ENCODE results near the gene MON1B.

Gene MON1B

GRCh38 chr16:77223184-77223583 lies 32.2 kb downstream of the MON1B start:
- no peak for TF ChIP-seq ZFP3 (CRISPR knock-in tag; IDR thresholded peaks at IDR 0.05)
- TF ChIP-seq OSR1 (CRISPR knock-in tag; IDR thresholded peaks at IDR 0.05): no peak
- TF ChIP-seq ESRRG (CRISPR knock-in tag; IDR thresholded peaks at IDR 0.05): no peak
- TF ChIP-seq PATZ1 (CRISPR knock-in tag; IDR thresholded peaks at IDR 0.05; ENCODE audit: borderline replicate concordance): no peak
- TF ChIP-seq ZFP30 (CRISPR knock-in tag; IDR thresholded peaks at IDR 0.05): no peak
- 0 out of 3 replicates have a peak, but pooled peaks have one; percentile 27 for ATAC-seq

GRCh38 chr16:77225182-77225581 lies 34.2 kb downstream of the MON1B start:
- no peak for ATAC-seq
- TF ChIP-seq ZNF565 (CRISPR knock-in tag; conservative IDR thresholded peaks at IDR 0.05; ENCODE audit: low read depth) (no peak), PPARA (CRISPR knock-in tag; IDR thresholded peaks at IDR 0.05; ENCODE audit: borderline replicate concordance) (no peak), PATZ1 (CRISPR knock-in tag; IDR thresholded peaks at IDR 0.05; ENCODE audit: borderline replicate concordance) (no peak), POU6F1 (CRISPR knock-in tag; IDR thresholded peaks at IDR 0.05; ENCODE audit: borderline replicate concordance, low read depth) (no peak), GLIS3 (CRISPR knock-in tag; IDR thresholded peaks at IDR 0.05) (no peak), ISL1 (CRISPR knock-in tag; IDR thresholded peaks at IDR 0.05) (no peak)

GRCh38 chr16:77227745-77228144 lies 36.8 kb downstream of the MON1B start:
- ATAC-seq: no peak
- TF ChIP-seq PPARA (CRISPR knock-in tag; IDR thresholded peaks at IDR 0.05; ENCODE audit: borderline replicate concordance) (no peak), ZC3H10 (CRISPR knock-in tag; IDR thresholded peaks at IDR 0.05) (no peak), ISL1 (CRISPR knock-in tag; IDR thresholded peaks at IDR 0.05) (no peak), CREB5 (CRISPR knock-in tag; IDR thresholded peaks at IDR 0.05; ENCODE audit: low read depth) (no peak), ESRRG (CRISPR knock-in tag; IDR thresholded peaks at IDR 0.05) (no peak), CSRNP3 (CRISPR knock-in tag; IDR thresholded peaks at IDR 0.05) (no peak), ZNF70 (CRISPR knock-in tag; IDR thresholded peaks at IDR 0.05) (no peak), OSR1 (CRISPR knock-in tag; IDR thresholded peaks at IDR 0.05) (no peak), RARB (CRISPR knock-in tag; IDR thresholded peaks at IDR 0.05) (no peak), TCF4 (CRISPR knock-in tag; IDR thresholded peaks at IDR 0.05; ENCODE audit: borderline replicate concordance) (no peak), GLIS3 (CRISPR knock-in tag; IDR thresholded peaks at IDR 0.05) (no peak), ZNF565 (CRISPR knock-in tag; conservative IDR thresholded peaks at IDR 0.05; ENCODE audit: low read depth) (no peak), TOX (CRISPR knock-in tag; IDR thresholded peaks at IDR 0.05; ENCODE audit: borderline replicate concordance) (no peak), POU6F1 (CRISPR knock-in tag; IDR thresholded peaks at IDR 0.05; ENCODE audit: borderline replicate concordance, low read depth) (no peak)

- ATAC-seq: no peak
- TF ChIP-seq TSHZ2 (CRISPR knock-in tag; IDR thresholded peaks at IDR 0.05): no peak
- TF ChIP-seq ZNF565 (CRISPR knock-in tag; conservative IDR thresholded peaks at IDR 0.05; ENCODE audit: low read depth): no peak
- TF ChIP-seq OSR1 (CRISPR knock-in tag; IDR thresholded peaks at IDR 0.05): no peak
- no peak for TF ChIP-seq POU6F1 (CRISPR knock-in tag; IDR thresholded peaks at IDR 0.05; ENCODE audit: borderline replicate concordance, low read depth)
- no peak for TF ChIP-seq RARB (CRISPR knock-in tag; IDR thresholded peaks at IDR 0.05)
- TF ChIP-seq SNAI2 (CRISPR knock-in tag; IDR thresholded peaks at IDR 0.05): no peak
- no peak for TF ChIP-seq CSDC2 (CRISPR knock-in tag; IDR thresholded peaks at IDR 0.05)
- no peak for TF ChIP-seq ZC3H10 (CRISPR knock-in tag; IDR thresholded peaks at IDR 0.05)
- no peak for TF ChIP-seq ZNF70 (CRISPR knock-in tag; IDR thresholded peaks at IDR 0.05)
- no peak for TF ChIP-seq ZFP30 (CRISPR knock-in tag; IDR thresholded peaks at IDR 0.05)
- TF ChIP-seq PPARA (CRISPR knock-in tag; IDR thresholded peaks at IDR 0.05; ENCODE audit: borderline replicate concordance): no peak
These were observed 40.1 kb downstream of the MON1B start for GRCh38 chr16:77231047-77231446.

Data from SK-N-SH treated with all-trans-retinoic acid at 6 μM for 48 hours (cell line).